Hematopoietic multipotent progenitor cell treated with erythropoietin and hydrocortisone succinate and interleukin-3 and kit ligand, for 17 days (in vitro differentiated cells): ENCODE data around the gene MCU.
A peak's percentile ranks its signal among the peaks of the same experiment; 100 is the strongest.

Source experiments
- DNase-seq: peaks from one replicate; pipeline ENCODE4 v3.0.0-alpha.2; 2015; ENCODE audit warnings: low spot score

Gene MCU

GRCh38 chr10:72802332-72802731, 110.4 kb downstream of the MCU start:
- DNase-seq, result no peak

GRCh38 chr10:72802763-72803505, 111.0 kb downstream of the MCU start:
- no peak for DNase-seq

DNA sequence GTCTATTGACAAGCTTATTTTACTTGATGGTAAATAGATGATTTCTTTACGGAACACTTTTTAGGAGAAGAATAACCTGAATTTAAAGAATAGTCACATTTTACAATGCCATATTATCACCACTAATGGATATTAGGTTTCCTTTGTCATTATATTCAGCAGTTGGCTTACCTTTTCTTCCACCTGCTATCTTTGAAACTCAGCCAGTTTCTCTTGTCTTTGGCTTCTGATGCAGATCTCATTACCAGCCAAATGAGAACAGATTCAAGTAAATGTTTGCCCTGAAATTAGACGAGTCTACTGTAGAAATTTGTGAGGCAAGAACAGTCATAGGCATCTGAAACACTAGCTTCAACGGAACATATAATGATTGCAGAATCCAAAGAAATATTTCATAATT, 116.1 kb downstream of the MCU start:
- DNase-seq, result no peak

GRCh38 chr10:72809006-72809405, 117.1 kb downstream of the MCU start:
- DNase-seq, result no peak

GRCh38 chr10:72810976-72811375, 119.0 kb downstream of the MCU start:
- DNase-seq, result no peak

DNA sequence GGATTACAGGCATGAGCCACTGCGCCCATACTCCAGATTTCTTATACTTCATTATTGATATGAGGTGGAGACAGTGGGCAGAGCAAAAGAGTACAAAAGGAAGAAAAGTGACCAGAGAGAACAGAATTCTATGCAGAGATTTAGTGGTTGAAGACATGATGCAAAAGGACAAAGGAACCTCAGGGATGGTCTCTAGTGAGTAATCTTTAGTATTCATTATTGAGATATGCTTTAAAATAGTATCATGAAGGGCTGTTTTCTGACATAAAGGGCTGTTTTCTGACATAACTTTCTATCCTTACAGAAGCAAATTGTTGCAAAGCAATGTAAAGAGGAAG, 120.4 kb downstream of the MCU start:
- DNase-seq, result no peak

GRCh38 chr10:72812753-72813430, 120.9 kb downstream of the MCU start:
- no peak for DNase-seq

DNA sequence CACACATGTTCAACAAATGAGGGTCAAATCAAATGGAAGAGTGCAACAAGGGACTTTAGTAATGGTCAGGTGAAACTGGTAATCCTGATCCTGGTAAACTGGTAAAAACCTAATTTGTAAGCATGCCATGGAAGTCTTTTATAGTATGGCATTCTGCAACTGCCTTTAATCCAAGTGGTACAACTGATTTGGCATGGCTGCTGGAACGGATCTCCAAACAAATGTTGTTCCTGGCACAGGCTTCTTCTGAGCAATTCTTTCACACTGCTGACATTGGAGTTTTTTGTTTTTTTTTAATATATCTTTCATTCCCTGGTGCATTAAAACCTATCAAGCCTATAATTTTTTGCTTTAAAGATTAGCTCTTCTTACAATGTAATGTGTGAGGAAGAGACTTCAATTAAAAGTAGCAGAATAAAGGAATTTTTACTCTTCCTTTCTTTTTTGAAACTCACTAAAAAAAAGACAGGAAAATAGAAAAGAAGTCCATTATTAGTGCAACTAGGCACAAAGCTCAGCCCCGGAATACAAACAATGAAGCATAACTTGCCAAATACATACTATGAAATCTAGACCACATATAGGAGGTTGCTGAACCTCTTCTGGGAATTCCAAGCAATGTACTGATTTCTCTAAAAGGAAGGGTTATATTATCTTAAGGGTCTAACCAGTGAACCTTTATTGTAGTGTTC, 122.3 kb downstream of the MCU start:
- no peak for DNase-seq

DNA sequence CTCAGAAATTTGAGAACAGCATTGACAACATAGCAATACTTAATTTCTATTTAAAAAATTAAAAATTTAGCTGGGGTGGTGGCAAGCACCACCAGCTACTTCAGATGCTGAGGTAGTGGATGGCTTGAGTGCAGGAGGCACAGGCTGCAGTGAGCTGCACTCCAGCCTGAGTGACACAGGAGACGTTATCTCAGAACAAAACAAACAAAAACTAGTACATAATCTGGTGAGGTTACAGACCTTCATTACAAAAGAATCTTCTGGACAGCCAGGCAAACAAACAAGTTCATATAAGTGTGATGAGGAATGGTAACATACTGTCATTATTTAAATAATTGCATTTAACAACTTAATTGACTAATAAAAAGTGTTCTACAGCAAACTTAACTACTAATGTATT, 124.6 kb downstream of the MCU start:
- no peak for DNase-seq

- DNase-seq, result no peak
Observed at GRCh38 chr10:72818076-72818475, 126.1 kb downstream of the MCU start.

- DNase-seq, result no peak
Observed at GRCh38 chr10:72819053-72819452, 127.1 kb downstream of the MCU start.

GRCh38 chr10:72821606-72822005, 129.7 kb downstream of the MCU start:
- DNase-seq, result no peak

DNA sequence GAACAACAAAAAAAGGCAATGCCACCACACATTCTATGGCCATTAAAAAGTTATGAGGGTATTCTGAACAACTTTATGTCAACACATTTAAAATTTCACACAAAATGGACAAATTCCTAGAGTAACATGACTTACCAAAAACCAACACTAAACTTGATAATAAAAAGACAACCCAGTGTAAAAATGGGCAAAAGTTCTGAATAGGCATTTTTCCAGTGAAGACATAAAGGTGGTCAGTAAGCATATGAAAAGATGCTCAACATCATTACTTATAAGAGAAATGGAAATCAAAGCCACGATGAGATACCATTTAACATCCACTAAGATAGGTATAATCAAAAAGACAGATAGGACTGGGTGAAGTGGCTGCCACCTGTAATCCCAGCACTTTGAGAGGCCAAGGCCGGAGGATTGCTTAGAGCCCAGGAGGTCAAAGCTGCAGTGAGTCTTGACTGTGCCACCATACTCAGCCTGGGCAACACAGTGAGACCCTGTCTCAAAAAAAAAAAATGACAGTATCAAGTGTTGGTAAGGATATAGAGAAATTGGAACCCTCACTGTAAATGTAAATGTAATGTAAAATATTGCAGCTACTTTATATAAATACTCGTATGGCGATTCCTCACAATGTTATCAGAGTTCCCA, 130.5 kb downstream of the MCU start:
- DNase-seq, result no peak

DNA sequence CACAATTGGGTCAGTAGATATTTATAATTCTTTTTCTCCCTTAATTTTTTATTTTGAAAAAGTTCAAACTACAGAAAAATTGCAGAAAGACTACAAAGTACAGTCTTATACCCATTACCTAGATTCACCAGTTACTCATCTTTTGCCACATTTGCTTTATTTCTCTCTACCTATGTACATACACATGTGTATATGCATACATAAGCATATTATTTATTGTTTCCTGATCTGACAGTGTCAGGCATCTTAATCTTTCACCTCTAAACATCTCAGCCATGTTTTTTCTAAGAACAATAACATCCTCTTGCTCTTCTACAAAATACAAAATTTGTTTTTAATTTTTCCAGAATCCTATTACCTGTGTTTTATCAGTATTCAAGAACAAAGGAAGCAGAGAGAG, 133.2 kb downstream of the MCU start:
- DNase-seq, result no peak

- DNase-seq, result no peak
Observed at GRCh38 chr10:72826346-72826745, 134.4 kb downstream of the MCU start.

DNA sequence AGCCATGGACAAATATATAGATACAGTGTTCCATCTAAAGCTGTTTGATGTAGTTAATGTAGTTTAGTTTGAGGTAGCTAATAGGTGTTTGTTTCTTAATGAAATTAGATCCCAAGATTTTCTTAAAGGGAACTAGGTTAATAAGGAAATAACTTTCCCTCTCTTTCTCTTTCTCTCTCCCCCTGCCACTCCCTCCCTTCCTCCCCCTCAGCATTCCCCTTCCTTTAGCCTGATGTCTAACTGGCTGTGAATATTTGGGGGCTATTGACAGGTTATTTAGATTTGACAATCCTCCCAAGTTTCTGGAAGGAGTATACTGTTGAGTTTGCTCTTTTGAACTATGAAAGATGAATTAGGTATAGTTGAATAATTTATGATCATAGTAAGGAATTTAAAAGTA, 136.4 kb downstream of the MCU start:
- no peak for DNase-seq

DNA sequence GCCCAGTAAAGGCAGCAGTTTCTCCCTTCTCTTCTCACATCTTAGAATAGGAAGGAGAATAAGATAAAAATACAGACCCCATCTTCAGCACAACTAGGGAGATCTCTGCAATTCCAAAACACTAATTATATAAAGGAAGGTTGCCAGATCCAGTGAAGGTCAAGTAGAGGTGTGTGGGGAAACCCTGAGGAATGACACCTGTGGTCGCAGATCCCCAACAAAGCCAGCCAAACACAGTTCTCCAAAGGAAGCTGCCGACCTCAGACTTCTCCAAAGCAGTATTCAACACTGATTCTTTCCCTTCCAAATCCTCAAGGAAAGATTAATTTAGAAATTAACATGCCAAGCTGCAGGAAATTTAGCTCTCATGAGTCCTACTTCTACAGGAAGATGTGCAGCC, 138.7 kb downstream of the MCU start:
- no peak for DNase-seq

DNA sequence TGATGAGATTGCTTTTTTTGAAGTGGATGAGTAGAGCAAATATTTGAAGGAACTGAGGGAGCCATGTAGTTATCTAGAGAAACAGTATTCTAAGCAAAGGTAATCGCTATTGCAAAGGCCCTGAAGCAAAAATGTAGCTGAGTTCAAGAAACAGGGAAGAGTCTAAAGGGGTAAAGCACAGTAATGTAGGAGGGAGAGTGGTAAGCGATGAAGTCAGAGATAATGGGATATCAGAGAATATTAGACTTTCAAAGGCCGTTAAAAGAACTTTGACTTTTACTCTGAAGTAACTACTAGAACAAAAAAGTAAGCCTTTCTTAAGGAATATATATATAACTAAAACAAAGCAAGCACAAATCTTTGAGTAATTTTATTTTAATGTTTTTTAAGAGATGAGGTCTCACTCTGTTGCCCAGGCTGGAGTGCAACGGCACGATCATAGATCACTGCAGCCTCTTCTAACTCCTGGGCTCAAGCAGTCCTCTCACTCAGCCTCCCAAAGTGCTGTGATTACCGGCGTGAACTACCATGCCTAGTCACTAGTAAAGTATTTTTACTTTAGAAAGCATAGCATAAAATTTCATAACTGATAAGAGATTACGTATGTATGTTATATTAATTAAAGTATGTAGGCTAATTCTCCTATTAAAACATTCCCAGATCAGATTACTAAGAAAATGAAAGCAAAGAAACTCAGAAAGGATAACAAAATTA, 139.9 kb downstream of the MCU start:
- DNase-seq, result no peak

- DNase-seq, result no peak
Observed at GRCh38 chr10:72832701-72833100, 140.8 kb downstream of the MCU start.

DNA sequence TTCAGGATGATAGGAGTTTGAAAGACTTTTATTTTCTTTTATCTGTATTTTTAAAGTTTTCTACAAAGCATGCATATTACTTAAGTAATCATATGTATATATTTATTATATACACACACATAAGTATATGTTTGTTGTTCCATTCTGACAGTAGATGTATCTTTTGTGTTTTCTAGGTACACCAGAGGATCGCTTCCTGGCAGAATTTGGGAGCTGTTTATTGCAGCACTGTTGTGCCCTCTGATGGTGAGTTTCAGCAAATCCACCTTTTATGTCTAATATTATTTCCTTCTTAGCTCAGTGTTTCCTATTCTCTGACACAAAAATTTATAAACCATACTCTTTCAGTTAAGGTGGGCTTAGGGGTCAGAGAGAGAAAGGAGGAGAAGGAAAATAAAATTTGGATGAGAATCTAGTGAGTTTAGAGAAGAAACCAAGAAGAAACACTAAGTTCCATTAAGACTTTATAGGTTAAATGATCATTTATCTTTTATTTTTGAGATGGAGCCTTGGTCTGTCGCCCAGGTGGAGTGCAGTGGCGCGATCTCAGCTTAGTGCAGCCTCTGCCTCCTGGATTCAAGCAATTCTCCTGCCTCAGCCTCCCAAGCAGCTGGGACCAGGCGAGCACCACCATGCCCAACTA, 142.4 kb downstream of the MCU start:
- DNase-seq, result peak; percentile 46

DNA sequence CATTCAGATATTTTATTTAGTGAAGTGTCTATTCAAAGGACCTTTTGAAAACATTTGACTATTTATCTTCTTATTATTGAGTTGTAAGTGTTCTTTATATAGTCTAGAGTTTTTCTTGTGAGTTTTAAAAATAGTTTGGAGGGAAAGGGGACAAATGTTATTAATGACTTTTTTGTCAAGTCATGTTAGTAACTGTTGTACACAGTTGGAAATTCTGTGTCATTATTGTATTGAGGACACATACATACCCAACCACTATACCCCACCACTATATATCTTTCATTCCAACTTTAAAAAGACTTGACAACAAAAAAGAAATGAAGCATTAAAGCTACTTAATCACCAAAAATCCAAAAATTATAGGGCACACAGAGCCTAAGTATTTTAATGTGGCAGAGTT, 148.4 kb downstream of the MCU start:
- no peak for DNase-seq

DNA sequence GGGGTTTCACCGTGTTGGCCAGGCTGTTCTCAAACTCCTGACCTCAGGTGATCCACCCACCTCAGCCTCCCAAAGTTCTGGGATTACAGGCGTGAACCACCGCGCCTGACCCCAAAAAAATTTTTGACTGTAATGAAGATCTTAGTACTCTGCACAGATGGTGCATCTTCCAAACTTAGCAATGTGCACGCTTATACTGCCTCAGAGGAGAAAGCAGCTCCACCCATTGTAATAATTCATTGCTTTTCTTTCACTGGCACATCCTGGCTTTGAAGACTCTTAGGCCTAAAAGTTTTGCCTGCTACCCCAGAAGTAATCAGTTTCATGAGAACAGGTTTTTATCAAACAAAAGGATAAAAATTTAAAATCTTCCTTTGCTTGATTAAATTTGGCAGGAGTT, 149.5 kb downstream of the MCU start:
- DNase-seq, result no peak
